ENCODE data around the gene FAM222B.
"Not testable (repeated sequence)": the region's sequence is repeated elsewhere in the genome, so short reads cannot be mapped to it uniquely, and the experiment has no call there.

Gene FAM222B

DNA sequence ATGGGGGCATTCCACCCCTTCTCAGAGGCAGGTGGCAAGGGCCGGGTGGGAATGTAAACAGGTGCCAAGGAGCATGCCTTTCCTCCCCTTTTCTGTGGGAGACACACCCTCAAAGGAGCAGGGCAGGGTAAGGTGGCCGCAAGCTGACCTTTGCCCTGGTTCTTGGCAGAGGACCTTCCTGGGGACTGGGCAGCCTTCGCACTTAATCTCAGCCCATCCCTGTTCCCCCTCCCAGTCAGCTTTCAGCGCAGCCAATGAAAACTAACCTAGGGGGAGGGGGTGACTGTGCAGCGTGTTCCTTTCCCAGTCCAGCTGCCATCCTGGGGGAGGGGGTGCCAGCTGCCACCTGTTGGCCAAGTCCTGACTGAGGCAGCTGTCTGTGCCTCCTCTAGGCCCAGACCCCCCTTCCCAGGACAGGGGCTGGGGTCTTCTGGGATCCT, 96.0 kb downstream of the FAM222B start:
- no peak for DNase-seq (ENCODE audit: low read depth in 2 of 2)

DNA sequence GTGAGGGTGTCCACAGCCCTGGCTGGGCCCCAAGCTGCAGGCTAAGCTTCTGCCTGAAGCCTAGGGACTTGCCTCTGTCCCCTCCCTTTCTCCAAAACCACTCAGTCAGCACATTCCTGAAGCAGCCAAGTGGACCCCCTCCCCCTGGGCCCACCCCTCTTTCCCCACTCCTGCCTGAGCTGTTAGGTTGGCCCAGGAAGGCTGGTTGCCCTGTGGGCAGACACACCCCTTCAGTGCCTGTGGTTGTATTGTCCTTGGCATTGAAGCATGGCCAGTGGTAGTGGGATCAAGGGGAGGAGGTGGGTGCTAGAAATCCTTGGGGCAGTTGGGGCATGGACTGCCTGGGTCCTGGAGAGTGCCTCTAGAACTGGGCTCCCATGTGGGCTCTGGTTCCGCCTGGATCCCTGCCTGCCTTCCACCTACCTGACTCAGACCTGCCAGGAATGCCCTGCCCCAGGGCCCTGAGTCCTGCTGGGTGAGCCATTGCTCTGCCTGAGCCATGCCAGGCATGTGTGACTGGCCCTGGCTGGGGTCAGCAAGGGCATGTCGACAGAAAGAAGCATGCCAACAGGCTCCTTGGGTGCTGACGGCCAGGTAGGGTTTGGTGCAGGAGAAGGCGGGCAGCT, 96.7 kb downstream of the FAM222B start:
- no peak for DNase-seq (ENCODE audit: low read depth in 2 of 2)

DNA sequence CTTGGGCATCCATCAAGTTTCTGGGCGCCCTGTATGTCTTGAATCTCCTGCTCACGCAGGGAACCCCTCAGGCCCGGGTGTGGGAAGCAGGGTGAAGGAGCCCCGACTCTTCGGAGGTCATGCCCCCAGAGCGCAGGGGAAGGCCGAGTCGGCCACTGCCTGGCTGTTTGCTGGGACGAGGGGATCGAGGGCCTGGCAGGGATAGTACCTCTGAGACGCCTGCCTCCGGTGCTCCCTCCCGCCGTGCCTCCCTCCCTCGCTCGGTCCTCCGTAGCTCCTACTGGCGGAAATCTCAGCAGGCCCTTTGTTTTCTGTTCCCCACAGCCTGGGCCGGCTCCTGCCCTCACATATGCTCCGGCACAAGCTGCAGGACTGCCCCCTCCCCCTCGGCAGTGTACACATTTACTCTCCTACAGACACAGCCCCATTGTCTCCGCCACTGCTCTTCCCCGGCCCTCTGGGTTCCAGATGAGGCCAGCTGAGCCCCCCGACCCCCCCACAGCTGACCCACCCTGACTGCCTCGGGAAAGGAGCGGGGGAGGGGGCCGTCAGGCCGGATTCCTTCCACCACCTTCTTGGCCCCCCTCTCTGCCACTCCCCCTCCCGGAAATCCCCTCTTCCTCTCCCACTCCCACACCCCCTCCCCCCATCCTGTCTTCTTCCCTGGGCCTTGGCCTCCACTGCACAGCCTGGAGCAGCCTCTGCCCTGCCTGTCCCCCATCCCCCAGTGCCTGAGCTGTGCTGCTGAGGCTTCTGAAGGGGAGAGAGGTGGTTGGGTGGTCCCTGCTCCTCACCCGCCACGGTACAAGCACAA, 97.4 kb downstream of the FAM222B start:
- DNase-seq (ENCODE audit: low read depth in 2 of 2) = no peak

DNA sequence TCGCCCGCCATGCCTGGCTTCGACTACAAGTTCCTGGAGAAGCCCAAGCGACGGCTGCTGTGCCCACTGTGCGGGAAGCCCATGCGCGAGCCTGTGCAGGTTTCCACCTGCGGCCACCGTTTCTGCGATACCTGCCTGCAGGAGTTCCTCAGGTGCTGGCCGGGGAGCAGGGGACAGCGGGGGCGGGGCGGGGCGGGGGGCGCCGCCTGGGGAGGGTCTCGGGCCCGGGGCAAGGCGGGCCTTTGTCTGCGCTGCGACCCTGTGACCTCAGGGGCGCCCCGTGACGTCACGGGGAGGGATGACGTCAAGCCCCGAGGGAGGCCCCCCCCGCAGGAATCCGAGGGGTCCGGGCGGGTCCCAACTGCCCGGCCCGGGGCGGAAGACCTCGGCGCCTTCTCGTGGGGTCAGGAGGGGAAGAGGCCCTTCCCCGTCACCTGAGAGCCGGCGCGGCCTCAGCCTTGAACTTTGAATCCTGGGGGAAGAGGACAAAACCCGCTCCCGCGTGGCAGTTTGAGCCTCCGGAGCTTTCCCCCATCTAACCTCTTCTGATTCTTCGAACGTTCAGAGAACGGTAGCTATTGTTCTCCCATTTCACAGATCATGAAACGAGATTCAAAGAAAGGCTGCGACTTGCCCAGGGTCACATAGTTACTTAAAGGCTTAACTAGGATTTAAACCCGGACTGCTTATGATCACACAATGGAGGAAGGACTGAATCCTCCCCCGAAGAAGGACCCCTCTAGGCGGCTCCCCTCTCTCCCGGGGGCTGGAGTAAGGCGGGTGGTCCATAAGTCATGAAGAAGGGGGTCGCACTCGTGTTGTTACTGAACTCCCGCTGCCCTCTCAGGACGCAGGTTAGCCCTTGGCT, 98.3 kb downstream of the FAM222B start:
- peak; percentile 37 to 54 for DNase-seq (ENCODE audit: low read depth in 2 of 2)

DNA sequence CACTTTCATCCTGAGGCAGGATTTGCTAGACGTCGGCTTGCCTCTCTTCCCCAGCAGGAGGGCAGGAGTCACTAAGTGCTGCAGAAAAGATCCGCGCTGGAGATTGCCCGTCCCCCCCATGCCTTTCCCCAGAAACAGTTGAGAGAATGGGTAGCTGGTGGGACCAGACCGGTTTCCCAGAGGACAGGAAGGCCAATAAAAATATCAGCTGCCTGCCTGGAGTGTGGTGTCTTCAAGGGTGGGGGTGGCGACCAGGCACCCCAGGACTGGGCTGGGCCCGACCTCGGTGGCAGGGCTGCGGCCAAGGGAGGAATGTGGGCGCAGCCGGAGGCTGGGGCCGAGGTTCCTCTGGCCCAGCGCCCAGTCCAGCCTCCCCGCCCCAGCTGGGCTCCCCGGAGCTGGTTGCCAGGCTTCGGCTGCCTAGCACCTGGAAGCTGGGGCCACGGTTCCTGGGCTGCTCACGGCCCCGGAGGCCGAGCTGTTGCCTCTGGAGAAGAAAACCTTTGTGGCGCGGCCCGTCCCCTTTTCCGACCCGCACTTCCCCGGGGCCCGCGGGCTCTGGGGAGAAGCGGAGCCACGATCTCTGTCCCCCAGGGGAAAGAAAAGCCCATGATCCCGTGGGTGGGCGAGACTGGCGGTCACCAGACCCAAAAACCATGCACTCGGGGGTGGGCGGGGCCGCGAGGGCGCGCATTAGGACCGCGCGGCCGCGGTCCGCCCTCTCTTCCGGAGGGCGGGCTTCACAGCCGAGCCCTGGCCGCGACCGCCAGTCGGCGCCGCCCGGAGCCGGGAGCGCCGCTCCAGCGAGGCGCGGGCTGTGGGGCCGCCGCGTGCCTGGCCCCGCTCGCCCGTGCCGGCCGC, 99.1 kb downstream of the FAM222B start, which contains the start of gene TRAF4:
TRAF4 (plus strand) TSS at position 769 of the 861 bp plus-strand sequence. CDS start 102 bp downstream, outside the sequence.
- DNase-seq (ENCODE audit: low read depth in 2 of 2) = peak; percentile 60 to 65

DNA sequence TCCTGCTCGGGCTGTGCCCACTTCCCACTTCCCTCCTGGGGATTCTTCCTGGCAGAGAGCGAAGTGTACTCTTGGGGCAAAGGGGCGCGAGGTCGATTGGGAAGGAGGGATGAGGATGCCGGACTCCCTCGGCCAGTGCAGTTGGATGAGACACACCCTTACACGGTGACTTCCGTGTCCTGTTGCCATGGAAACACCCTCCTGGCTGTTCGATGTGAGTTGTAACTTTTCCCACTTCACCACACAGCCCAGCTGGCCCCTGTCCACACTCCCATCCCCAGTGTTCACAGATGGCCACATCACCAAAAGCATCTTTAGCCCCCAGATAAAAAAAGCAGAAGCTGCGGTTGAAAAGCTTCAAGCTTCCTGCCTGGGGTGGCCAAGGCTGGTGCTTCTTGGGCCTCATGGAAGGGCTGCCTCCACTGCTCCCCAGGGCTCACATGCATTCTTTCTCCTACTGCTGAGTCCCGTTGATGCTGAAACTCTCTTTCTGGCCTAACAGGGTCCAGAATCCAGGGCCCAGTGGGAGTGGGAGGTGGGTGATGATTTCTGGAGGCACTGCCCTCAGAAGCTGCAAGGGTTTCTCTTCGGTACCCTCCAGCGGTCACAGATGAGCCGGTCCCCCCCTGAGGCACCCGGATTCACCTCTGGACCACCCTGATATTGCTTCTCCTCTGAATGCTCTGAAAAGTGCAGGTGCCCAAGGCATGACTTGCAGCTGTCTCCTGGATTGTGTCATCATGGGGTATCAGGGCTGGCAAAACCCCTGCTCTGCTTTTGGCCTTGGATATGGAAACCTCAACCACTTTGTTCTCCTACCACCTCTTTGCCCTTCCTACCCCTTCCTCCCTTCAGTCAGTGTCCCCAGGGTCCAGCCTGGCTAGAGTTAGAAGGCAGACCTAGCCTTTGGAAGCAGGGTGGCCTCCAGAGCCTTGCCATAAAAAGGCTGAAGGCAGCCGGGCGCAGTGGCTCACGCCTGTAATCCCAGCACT, 100.9 kb downstream of the FAM222B start:
- DNase-seq (ENCODE audit: low read depth in 2 of 2) = no peak

DNA sequence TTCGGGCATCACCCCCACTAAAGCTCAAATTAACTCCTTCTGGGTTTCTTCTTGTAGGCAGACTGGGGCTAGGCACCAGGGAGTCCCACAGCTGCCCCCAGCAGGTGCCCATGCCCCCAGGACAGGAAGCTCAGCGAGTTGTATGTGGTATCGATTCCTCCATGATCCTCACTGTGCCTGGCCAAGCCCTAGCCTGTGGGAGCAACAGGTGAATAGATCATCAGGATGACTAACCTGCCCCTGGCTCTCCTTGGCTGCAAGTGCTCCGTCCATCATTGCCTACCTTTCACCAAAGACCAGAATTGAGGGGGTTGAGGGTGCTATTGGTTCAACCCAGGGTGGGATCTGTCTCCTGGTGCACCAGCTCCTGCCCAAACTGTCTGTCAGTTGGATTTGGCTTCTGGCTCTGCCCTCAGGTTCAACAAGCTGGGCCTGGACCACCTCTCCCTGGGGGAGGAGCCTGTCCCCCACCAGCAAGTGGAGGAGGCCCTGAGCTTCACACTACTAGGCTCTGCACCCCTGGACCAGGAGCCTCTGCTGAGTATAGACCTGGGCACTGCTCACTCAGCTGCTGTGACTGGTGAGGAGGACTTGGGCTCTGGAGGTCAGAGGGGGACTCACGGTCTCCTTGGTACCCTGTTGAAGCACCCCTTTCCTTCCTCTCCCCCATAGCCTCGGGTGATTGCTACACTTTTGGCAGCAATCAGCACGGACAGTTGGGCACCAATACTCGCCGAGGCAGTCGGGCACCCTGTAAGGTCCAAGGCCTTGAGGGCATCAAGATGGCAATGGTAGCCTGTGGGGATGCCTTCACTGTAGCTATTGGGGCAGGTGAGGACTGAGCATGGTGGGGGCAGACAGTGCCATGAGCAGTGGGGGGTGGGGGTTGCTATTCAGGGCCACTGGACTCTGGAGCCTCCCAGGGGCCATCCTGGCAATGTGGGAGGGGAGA, 101.9 kb downstream of the FAM222B start:
- DNase-seq (ENCODE audit: low read depth in 2 of 2) = no peak

DNA sequence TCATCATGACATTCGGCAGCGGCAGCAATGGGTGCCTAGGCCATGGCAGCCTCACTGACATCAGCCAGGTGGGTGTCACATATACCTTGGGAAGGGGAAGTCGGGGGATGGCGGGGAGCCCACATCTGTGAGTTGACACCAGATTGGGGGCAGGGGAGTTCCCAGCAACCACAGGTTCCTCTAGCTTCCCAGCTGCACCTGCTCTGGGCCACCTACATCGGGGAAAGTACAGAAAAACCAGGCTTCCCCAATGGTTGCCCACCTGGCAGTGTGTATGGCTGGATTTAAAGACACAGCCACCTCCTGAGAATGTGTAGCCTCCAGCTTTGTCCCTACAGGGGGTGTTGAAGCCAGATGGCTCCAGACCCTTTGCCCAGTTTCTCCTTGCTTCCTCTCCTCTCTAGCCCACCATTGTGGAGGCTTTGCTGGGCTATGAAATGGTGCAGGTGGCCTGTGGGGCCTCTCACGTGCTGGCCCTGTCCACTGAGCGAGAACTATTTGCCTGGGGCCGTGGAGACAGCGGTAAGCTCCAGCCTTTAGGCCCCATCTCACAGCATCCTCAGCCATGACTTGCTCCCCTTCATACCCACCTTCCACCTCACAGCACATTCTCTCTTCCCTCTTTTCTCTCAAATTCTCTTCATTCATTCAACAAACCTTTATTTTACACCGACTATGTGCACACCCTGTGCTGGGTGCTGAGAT, 103.8 kb downstream of the FAM222B start:
- peak; percentile 52 to 77 for DNase-seq (ENCODE audit: low read depth in 2 of 2)

DNA sequence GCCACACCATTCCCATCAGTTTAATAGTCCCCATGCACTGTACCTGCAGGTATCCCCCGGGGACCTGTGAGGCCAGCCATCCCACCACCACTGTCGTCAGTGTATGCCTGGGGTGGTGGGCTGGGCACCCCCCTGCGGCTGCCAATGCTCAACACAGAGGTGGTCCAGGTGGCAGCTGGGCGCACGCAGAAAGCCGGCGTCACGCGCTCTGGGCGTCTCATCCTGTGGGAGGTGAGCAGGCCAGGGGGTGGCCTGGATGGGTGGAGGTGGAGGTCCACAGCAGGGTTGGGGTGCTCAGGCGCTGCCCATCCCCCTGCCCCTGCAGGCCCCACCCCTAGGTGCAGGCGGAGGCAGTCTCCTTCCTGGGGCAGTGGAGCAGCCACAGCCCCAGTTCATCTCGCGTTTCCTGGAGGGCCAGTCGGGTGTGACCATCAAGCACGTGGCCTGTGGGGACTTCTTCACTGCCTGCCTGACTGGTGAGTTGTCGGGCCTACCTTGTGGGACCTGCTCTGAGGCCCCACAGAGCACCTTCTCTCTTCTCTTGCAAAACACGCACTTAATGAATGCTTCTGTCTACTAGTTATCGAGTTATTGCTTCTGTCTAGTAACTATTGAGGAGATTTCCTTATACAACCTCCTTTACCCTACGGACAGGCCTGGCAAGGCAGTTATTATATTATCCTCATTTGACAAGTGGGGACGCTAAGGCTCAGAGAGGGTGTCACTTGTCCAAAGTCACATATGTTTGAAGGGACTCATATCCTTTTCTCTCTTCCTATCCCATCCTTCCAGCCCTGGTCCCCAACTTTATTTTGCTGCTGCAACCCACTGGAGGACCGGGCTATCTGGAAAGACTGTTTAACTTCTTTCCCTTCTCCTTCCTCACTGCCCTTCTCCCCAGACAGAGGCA, 104.6 kb downstream of the FAM222B start:
- no peak for DNase-seq (ENCODE audit: low read depth in 2 of 2)

DNA sequence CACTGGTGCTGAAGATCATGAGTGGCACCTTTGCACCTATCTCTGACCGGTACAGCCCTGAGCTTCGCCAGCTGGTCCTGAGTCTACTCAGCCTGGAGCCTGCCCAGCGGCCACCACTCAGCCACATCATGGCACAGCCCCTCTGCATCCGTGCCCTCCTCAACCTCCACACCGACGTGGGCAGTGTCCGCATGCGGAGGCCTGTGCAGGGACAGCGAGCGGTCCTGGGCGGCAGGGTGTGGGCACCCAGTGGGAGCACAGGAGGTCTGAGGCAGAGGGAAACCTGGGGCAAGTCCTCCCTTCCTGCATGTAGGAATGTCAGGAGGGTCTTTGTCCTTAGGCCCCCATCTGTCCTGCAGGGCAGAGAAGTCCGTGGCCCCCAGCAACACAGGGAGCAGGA, 105.3 kb downstream of the FAM222B start:
- no peak for DNase-seq (ENCODE audit: low read depth in 2 of 2)

DNA sequence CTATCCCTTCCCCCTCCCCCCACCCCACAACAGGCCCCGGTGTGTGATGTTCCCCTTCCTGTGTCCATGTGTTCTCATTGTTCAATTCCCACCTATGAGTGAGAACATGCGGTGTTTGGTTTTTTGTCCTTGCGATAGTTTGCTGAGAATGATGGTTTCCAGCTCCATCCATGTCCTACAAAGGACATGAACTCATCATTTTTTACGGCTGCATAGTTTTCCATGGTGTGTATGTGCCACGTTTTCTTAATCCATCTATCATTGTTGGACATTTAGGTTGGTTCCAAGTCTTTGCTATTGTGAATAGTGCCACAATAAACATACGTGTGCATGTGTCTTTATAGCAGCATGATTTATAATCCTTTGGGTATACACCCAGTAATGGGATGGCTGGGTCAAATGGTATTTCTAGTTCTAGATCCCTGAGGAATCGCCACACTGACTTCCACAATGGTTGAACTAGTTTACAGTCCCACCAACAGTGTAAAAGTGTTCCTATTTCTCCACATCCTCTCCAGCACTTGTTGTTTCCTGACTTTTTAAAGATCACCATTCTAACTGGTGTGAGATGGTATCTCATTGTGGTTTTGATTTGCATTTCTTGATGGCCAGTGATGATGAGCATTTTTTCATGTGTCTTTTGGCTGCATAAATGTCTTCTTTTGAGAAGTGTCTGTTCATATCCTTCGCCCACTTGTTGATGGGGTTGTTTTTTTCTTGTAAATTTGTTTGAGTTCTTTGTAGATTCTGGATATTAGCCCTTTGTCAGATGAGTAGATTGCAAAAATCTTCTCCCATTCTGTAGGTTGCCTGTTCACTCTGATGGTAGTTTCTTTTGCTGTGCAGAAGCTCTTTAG, 106.4 kb downstream of the FAM222B start:
- not testable (repeated sequence) for DNase-seq (ENCODE audit: low read depth in 2 of 2)

DNA sequence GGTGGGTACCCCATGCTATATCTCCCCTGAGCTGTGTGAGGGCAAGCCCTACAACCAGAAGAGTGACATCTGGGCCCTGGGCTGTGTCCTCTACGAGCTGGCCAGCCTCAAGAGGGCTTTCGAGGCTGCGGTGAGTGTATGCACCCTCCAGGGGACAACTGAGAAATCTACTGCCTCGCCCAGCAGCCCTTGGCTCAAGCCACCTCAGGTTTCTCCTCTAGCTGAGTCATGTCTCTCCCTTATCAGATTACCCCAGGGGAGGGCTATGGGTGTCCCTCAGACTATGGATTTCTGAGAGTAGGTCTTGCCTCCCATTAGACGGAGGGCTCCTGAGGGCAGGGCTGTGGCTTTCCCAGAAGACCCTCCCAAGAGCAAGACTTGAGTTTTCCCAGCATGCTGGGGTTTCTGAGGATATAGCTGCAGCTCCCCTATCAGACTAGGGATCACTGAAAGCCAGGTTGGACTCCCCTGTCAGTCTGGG, 107.3 kb downstream of the FAM222B start:
- DNase-seq (ENCODE audit: low read depth in 2 of 2) = no peak

DNA sequence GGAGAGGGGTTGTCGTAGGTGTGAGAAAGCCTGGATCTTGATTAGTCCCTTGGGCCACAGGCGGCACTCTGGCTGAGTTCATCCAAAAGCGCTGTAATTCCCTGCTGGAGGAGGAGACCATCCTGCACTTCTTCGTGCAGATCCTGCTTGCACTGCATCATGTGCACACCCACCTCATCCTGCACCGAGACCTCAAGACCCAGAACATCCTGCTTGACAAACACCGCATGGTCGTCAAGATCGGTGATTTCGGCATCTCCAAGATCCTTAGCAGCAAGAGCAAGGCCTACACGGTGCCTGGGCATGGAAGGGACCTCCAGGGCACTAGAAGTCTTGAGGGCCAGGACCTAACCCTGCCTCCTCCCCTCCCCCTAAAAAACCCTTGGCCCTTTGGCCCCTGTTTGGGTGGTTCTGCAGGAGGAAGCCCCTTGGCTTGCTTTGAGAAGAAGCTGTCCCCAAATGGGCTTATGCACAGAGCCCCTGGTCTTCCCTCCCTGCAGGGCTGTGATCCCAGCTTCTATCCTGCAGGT, 107.8 kb downstream of the FAM222B start:
- no peak for DNase-seq (ENCODE audit: low read depth in 2 of 2)

DNA sequence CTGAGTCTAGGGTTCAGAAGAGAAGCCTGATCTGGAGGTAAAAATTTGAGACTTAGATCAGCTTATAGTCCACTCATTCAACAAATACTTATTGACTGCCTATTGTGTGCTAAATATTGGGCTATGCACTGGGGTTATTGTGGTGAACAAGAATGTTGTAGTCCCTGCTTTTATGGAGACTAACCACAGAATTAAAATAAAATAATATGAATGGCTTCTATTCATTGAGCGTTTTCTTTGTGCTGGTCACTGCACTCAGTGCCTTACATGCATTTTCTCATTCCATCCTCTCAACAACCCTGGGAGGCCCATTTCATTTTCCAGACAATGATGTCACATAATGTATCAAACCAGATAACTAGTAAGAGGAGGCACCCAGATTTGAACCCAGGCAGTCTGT, 109.2 kb downstream of the FAM222B start:
- no peak for DNase-seq (ENCODE audit: low read depth in 2 of 2)

DNA sequence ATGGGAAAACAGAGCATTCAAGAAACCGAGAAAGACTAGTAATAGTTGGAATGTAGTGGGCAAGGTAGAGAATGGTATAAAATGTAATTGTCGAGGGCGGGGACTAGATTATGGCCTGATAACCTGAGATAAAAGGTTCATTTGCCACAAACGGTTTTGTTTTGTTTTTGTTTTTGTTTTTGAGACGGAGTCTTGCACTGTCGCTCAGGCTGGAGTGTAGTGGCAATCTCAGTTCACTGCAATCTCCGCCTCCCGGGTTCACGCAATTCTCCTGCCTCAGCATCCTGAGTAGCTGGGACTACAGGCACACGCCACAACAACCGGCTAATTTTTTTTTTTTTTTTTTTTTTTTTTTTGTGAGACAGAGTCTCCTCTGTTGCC, 112.7 kb downstream of the FAM222B start:
- no peak for DNase-seq (ENCODE audit: low read depth in 2 of 2)

All from stimulated activated CD8-positive, alpha-beta memory T cell treated with anti-CD3 and anti-CD28 coated beads, Interleukin-15, amount 100 ng/mL, for 4 hours (primary cell).